ENCODE measurements around the gene RIN3.

GRCh38 chr14:92619671-92620456 is 106.3 kb downstream of the RIN3 start:
- TF ChIP-seq CTCF (IDR thresholded peaks at IDR 0.05) (no peak), POLR2A (IDR thresholded peaks at IDR 0.05) (no peak)
